ENCODE results near the gene ADPRS. TPM values are rescaled to one million over a fixed set of nuclear protein-coding genes. Genes with fewer than 3 reads are reported as not detected.

ADPRS gene
- total RNA-seq, 2 experiments from 2014 or later: 22.6 to 24.6 TPM

GRCh38 chr1:36084497-36085115 lies 4.1 kb upstream of the ADPRS start:
- no peak for TF ChIP-seq CTCF (IDR thresholded peaks at IDR 0.05)
- Histone ChIP-seq H3K4me1 (ENCODE audit: insufficient read depth, low read length) (peaks cover 24% of the 10 kb centered on the region), H3K27ac (ENCODE audit: low read depth in 1 of 2, low read length in 2 of 2) (no peak overlapping the region), H3K27me3 (ENCODE audit: control insufficient read depth in 1 of 2, insufficient read depth in 2 of 2, low read length in 2 of 2) (peaks cover 21 to 26% of the 10 kb centered on the region in 2 experiments), H3K9me3 (ENCODE audit: control insufficient read depth in 1 of 2, insufficient read depth in 1 of 2, low read length in 2 of 2) (peaks cover 0 to 16% of the 10 kb centered on the region in 2 experiments), H3K36me3 (ENCODE audit: insufficient read depth, low read length) (no peaks in the 10 kb centered on the region), H3K4me3 (ENCODE audit: low read length) (no peak overlapping the region)
- ATAC-seq (ENCODE audit: poor library complexity) (no peak), DNase-seq (peak in 2 of 14 experiments; percentile 22 to 24)
- Mint-ChIP-seq H3K4me1 (ENCODE audit: low read depth) (peaks cover 6% of the 10 kb centered on the region), H3K36me3 (ENCODE audit: low read depth) (peaks cover 5% of the 10 kb centered on the region), H3K4me3 (no peak overlapping the region), H3K27ac (no peak overlapping the region), H3K9me3 (no peaks in the 10 kb centered on the region), H3K27me3 (peaks cover 55% of the 10 kb centered on the region)
- CTCF ChIA-PET: no interaction called here
- intact Hi-C loops (cut with DNase I, micrococcal nuclease): loop anchor here in 1 of 2 experiments (5.0 to 10.0 kb wide), 4 partner anchors 80 to 1778 kb away; partner anchors contain the start of gene STK40
- POLR2A ChIA-PET: no interaction called here

GRCh38 chr1:36085126-36085525 lies 3.6 kb upstream of the ADPRS start:
- H3K4me3 Mint-ChIP-seq: peak overlapping the region; percentile 54
- H3K4me3 ChIP-seq (ENCODE audit: low read length): no peak overlapping the region
- peak in 1 of 14 experiments; percentile 17 for DNase-seq
- H3K27me3 Mint-ChIP-seq: peaks cover 53% of the 10 kb centered on the region
- H3K36me3 ChIP-seq (ENCODE audit: insufficient read depth, low read length): no peaks in the 10 kb centered on the region
- peaks cover 30% of the 10 kb centered on the region for H3K4me1 ChIP-seq (ENCODE audit: insufficient read depth, low read length)
- H3K27ac ChIP-seq (ENCODE audit: low read depth in 1 of 2, low read length in 2 of 2): no peak overlapping the region
- H3K4me1 Mint-ChIP-seq (ENCODE audit: low read depth): peaks cover 11% of the 10 kb centered on the region
- intact Hi-C loops (cut with DNase I, micrococcal nuclease): loop anchor here in 1 of 2 experiments (5.0 to 10.0 kb wide), 4 partner anchors 80 to 1777 kb away; partner anchors contain the start of gene STK40
- ATAC-seq (ENCODE audit: poor library complexity): no peak
- no peak for TF ChIP-seq CTCF (IDR thresholded peaks at IDR 0.05)
- H3K36me3 Mint-ChIP-seq (ENCODE audit: low read depth): peaks cover 11% of the 10 kb centered on the region
- ChIA-PET CTCF (no interaction called here), POLR2A (no interaction called here)
- no peaks in the 10 kb centered on the region for H3K9me3 Mint-ChIP-seq
- peaks cover 21 to 26% of the 10 kb centered on the region in 2 experiments for H3K27me3 ChIP-seq (ENCODE audit: control insufficient read depth in 1 of 2, insufficient read depth in 2 of 2, low read length in 2 of 2)
- no peak overlapping the region for H3K27ac Mint-ChIP-seq
- H3K9me3 ChIP-seq (ENCODE audit: control insufficient read depth in 1 of 2, insufficient read depth in 1 of 2, low read length in 2 of 2): peaks cover 0 to 16% of the 10 kb centered on the region in 2 experiments

GRCh38 chr1:36085686-36086526 lies 2.8 kb upstream of the ADPRS start:
- CTCF ChIA-PET: no interaction called here
- Mint-ChIP-seq H3K36me3 (ENCODE audit: low read depth) (peaks cover 13% of the 10 kb centered on the region), H3K4me1 (ENCODE audit: low read depth) (peaks cover 13% of the 10 kb centered on the region), H3K4me3 (peak overlapping the region; percentile 58), H3K27me3 (peaks cover 45% of the 10 kb centered on the region), H3K9me3 (no peaks in the 10 kb centered on the region), H3K27ac (no peak overlapping the region)
- no peak for ATAC-seq (ENCODE audit: poor library complexity)
- Histone ChIP-seq H3K9me3 (ENCODE audit: control insufficient read depth in 1 of 2, insufficient read depth in 1 of 2, low read length in 2 of 2) (peaks cover 0 to 16% of the 10 kb centered on the region in 2 experiments), H3K4me1 (ENCODE audit: insufficient read depth, low read length) (peaks cover 37% of the 10 kb centered on the region), H3K27me3 (ENCODE audit: control insufficient read depth in 1 of 2, insufficient read depth in 2 of 2, low read length in 2 of 2) (peaks cover 21 to 26% of the 10 kb centered on the region in 2 experiments), H3K36me3 (ENCODE audit: insufficient read depth, low read length) (no peaks in the 10 kb centered on the region), H3K27ac (ENCODE audit: low read depth in 1 of 2, low read length in 2 of 2) (no peak overlapping the region), H3K4me3 (ENCODE audit: low read length) (no peak overlapping the region)
- POLR2A ChIA-PET: no interaction called here
- TF ChIP-seq CTCF (IDR thresholded peaks at IDR 0.05): no peak
- intact Hi-C loops (cut with DNase I, micrococcal nuclease): loop anchor here in 1 of 2 experiments (2.0 to 10.0 kb wide), 5 partner anchors 81 to 1776 kb away; partner anchors contain the start of gene STK40
- peak in 2 of 14 experiments; percentile 23 to 29 for DNase-seq
